Jurkat, Clone E6-1 (cell line): ENCODE results near the gene AFDN.

Experiments
- DNase-seq: peaks from one replicate; pipeline ENCODE4 v3.0.0-alpha.2; 2011; ENCODE audit warnings: low read depth, low spot score
- H3K4me3 ChIP-seq: 2 replicates; pipeline ENCODE4 v1.5.1; 2011; ENCODE audit warnings: mild to moderate bottlenecking, low read length, control low read depth, moderate library complexity

AFDN gene

DNA sequence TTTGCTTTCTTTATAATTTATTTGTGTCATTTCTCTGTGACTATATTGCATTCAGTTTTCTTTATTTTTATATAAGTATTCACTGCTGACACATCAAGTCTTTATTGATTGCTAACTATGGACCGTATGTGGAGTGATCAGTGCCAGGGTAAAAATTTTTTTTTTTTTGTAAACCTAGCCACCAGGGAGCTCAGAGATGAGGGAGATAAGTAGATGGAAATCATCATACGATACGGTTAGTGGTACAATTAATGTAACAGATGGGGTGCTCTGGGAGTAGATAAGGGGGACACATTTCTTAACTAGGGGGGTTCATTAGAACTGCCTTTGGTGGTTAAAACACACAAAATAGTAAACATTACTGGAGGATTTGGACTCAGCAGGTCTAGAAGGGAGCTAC, 68.3 kb downstream of the AFDN start:
- no peak for DNase-seq

DNA sequence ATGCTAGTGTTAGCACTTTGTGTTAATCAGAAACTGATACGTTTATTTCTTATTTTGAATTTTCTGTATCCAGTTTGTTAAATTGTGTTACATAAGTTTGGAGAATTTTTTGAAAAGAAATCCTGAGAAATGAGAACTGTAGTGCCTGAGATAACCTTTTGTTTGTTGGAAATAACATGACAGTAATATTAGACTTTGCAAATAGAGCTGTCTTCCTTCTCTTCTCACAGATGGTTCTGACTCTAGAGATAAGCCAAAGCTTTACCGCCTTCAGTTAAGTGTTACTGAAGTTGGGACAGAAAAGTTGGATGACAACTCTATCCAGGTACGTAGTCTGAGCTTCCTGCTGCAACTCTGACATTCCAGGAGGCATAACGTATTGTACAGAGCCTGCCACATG, 69.9 kb downstream of the AFDN start:
- no peak for DNase-seq
- H3K4me3 ChIP-seq: no peak overlapping the region

More for the DNA sequence above, 68.3 kb downstream of the AFDN start:
- no peak overlapping the region for H3K4me3 ChIP-seq

DNA sequence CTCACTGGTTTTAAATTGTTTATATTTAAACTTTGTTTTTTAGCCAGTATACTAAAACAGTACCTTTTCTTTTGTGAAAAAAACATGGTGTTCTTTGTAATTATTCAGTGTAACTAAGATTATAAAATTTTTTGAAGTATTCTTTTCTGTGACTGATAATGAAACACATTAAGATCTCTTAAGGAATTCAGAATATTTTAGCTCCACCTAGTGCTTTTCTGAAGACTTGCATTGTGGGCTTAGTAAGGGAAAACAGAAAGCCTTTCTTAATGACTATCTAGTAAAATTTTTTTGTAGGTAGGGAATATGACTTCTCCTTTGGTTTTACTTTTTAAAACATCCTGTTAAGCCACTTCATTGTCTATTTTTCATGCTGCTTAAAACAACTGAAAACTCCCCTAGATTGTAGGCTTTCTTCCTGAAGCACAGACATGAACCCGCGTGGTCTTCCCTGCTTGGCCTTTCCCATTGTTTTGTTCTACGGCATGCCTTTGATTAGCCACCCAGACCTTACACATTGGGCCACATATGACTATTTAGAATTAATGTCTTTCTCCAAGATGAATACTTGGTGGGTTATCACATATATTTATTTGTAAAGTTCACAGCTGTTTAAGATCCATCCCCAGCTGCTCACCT, 72.1 kb downstream of the AFDN start:
- H3K4me3 ChIP-seq: no peak overlapping the region
- DNase-seq: peak; percentile 37

DNA sequence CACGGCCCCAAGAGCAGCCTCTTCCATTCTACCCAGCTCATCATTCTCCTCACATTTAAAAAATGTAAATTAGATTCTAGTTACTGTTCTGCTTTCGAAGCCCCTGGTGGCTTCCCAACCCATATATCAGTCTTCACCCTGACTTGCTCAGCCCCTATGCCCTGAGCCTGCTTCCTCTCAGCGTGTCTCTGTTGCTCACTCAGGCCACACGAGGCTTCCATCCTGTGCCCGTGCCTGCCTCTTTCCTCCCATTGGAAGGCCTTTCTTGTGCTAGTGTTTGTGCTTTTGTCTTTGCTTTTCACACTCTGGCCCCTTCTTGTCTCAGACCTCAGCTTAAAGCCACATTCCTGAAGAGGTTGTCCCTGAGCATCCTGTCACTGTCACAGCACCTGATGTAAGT, 78.1 kb downstream of the AFDN start:
- H3K4me3 ChIP-seq: no peak overlapping the region
- DNase-seq: no peak

DNA sequence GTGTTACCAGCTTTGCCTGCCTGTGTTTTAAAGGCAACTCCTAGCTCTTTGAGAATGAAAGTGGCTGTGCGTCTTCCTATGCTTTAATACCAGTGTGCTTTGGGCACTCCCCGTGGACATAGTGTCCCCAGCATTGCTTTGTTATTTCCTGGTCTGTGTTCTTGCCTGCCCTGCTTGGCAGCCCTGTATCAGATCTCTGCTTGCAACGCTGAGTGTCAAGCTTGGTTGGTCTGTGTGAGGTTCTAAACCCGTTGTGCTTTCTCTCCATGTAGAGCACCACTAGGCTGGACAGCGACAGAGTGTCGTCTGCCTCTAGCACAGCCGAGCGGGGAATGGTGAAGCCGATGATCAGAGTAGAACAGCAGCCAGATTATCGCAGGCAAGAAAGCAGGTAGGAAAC, 80.2 kb downstream of the AFDN start:
- DNase-seq: no peak
- no peak overlapping the region for H3K4me3 ChIP-seq

DNA sequence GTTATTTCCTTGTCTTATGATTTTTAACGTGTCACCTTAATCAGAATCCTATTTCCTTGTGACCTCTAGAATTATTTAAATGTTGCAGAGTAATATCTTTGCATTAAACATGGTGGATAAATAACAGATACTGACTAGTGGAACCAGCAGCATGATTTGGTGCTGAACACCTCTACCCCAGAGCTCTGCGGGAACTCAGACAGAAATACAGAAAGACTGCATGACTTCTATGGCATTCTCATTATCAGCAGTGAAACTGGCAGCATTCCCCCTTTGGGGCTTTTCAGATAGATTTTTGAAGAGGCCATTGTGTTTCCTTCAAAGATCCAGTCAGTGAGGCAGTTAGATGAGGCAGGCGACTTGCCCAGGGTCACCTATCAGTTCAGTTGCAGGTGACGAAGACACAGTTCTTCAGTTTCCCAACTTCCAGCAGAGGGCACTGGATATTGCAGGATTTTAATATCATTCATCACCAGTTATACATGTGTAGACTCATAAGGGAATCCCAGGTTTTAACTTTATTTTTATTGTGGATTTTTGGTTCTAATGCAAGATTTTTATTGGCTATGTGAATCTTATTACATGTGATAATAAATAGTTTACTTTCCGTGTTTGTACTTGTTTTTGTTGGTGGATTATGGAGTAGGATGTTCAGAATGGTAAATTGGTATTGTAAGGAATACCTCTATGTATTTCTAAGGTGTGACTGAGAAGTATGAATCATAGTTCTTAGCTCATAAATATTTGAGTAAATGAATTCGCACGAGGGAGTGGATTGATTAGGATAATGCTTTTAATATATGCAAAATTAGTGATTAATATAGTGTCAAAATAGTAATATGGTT, 81.3 kb downstream of the AFDN start:
- H3K4me3 ChIP-seq: no peak overlapping the region
- peak; percentile 12 for DNase-seq

DNA sequence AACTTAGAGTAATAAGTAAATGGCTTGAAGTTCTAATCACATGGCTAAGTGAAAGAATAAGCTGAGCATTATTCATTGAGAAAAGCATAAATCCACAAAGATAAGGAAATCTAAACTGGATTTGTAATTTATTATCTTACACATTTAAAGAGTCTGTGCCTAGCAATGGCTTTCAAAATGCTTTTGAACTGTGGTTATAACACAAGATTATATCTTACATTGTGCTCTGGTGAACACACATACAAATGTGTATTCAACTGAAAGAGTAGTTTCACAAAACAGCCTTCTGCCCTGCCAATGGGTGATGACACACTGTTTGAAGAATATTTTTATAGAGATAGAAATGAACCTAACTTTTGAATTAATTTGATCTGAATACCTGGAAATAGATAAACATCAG, 83.3 kb downstream of the AFDN start:
- DNase-seq: no peak
- H3K4me3 ChIP-seq: no peak overlapping the region

DNA sequence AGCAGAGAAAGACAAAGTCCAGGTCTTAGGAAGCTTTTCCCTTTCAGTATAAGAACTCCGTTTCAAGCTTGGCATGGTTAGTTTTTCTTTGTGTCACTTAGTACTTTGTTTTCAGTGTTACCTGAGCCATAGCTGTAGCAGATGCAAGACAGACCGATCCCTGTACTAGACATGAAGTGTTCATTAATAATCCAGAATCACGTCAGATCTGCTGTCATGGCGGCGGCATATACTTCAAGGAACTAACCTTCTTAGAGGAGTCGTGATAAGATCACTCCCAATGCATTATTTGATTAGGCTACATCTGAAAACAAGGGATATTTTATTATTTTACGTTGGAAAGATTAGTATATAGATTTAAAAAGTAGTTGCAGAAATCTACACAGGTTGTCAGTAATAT, 83.9 kb downstream of the AFDN start:
- no peak overlapping the region for H3K4me3 ChIP-seq
- no peak for DNase-seq

DNA sequence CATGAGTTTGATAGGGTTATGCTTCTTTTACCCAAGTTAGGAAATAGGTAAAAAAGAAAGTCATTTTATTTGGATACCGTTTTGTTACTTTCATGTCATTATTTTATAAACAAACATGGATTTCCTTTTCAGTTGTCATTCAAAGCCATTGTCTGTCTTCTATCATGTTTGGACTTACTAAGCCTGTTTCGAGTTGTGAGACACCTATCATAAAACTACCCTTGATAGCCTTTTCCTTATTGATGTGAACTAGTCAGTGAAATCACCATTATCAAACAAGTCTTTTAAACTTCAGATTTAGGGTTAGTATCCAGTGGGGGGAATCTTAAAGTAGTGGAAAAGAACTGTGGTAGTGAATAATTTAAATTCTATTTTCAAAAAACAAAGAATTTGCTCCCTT, 85.8 kb downstream of the AFDN start:
- no peak for DNase-seq
- no peak overlapping the region for H3K4me3 ChIP-seq

DNA sequence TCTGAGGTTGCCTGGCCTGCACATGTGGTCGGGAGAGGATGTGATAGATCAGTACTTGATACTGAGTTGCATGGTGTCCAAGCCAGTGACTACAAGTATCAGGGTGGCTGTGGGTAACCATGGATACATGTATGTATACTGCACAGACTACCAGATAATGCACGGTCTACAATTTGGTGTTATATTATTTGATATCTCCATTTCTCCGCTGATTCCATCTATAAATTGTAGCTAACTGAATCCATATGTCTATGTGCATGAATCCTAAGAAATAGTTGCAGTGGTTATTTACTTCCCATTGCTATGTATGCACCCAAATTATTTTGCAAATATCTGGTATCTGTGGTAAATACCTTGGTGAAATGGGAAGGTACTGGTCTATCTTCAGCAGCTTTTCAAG, 87.0 kb downstream of the AFDN start:
- DNase-seq: no peak
- H3K4me3 ChIP-seq: no peak overlapping the region

DNA sequence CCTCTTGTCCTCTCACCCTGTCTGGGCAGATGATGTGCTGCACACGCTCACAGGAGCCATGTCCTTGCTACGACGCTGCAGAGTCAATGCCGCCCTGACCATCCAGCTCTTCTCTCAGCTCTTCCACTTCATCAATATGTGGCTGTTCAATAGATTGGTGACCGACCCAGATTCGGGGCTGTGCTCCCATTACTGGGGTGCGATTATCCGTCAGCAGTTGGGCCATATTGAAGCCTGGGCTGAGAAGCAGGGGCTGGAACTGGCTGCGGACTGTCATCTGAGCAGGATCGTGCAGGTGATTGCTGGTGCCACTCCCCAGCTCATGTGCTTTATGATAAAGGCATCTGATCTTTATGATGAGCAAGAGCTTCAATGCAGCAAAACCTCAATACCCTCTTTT, 88.4 kb downstream of the AFDN start:
- no peak for DNase-seq
- no peak overlapping the region for H3K4me3 ChIP-seq

DNA sequence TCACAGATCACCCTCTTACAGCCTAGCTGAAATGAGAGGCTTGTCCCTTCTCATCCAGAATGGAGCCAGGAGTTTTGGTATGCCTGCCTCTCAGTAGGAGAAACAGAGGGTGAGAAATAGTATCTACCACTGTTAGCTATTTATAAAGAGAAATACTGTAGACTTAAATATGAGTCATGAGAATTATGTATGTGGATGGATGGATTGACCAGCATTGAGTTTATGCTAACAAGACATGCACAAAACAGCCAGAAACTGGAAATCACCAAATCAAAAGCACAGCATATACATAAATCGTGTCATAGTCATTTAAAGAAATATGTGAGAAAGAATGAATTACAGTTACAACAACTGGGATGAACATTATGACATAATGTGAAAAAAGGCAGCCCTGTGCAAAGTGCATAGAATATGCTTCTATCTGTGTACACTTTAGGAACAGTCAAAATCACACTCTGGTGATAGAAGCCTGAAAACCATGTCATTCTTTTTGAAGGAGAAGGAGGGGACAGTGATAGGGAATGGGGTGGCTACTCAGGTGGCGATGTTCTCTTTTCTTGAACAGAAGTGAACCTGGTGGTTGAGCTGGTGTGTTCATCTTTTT, 90.9 kb downstream of the AFDN start:
- no peak overlapping the region for H3K4me3 ChIP-seq
- DNase-seq: no peak

DNA sequence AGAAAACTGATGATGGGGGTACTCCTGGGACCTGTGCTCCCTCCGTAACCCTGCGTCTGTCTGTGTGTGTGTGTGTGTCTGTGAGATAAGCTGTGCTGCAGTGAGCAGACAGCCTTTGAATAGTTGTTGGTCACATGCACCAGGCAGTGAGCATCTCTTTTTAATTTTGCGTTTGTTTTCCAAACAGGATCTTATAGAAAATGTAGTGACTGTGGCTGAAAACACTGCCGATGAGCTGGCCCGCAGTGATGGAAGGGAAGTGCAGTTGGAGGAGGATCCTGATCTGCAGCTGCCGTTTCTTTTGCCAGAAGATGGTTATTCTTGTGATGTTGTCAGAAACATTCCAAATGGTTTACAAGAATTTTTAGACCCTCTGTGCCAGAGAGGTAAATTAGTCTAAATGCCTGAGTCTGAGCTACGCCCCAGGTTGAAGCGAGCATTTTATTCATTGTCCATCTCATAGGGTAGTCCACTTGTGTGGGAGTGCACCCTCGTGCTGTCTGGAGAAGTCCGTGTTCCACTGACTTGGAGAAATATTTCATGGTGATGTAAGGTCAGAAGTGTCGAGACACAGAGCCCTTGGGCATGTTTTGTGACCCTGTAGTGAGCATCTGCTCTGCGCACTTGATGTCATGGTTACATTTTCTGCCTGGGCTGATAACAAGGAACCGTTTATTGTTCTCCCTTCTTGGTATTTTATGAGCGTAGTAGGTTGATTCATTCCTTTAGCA, 92.0 kb downstream of the AFDN start:
- DNase-seq: no peak
- no peak overlapping the region for H3K4me3 ChIP-seq

DNA sequence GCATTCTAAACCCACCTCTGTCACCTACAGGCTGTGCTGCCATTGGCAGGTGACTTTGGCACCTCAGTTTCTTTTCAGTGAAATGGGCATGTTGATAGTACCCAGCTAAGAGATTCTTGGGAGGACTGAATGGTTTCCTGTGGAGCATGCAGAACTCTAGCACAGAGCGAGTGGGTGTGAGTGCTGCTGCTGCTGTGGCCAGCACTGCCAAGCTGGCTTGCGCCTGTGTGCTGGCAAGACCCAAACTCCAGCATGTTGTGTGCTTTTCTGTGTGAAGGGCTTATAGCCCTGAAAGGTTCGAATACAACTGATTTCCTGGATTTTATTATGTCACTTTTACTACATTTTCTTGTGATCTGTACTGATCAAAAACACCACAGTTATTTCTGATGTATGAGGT, 92.6 kb downstream of the AFDN start:
- no peak overlapping the region for H3K4me3 ChIP-seq
- no peak for DNase-seq

DNA sequence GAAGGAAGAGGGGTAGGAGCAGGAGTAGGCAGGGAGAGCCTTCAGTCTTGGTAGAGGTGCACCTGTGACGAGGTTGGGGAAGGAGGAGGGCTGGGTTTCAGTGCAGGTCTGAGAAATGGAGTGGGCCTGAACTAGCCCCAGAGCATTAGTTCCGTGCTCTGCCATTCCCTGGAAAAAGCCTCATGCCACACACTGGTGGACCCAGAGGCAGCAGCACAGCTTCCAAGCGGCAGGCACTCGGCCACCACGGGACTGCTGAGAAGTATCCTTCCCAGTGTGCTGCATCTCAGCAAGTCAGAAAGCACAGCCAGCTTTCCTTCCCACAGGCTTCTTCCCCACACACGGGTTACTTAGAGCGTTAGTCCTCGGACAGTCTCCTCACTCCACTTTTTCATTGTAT, 93.5 kb downstream of the AFDN start:
- no peak for DNase-seq
- H3K4me3 ChIP-seq: no peak overlapping the region

DNA sequence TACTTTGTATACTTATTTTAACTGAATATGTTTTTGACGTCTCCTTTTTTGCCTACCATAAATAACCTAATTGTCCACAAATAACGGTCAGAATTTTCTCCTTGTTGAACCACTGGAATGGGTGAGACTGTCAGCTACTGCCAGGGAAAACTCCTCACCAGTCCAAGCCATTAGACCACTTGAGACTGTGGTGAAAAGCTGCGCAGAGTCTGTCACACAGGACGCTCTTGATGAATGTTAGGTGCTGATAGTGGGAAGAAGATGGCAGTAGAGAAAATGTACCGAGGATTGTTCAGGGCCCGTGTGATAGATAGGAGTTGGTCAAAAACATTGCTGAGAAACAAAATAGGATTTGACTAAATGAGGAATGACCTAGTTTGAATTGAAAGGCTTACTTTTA, 95.1 kb downstream of the AFDN start:
- H3K4me3 ChIP-seq: no peak overlapping the region
- DNase-seq: no peak

DNA sequence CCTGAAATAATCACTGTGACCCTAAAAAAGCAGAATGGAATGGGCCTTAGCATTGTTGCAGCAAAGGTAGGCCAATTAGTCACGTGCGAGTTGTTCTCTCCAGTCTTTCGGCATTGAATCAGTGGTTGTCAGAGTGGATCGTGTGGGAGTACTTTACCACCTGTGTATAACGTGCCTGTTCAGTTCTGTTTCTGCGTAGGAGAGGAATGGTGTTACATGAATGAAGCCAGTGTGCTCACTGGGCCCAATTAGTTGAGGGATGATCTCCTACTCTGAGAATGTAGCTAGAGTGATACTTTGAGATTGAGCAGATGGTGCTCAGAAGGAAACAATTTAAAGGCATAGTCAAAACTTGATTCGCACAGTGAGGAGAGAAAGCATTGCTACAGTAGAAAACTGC, 98.3 kb downstream of the AFDN start:
- DNase-seq: no peak

DNA sequence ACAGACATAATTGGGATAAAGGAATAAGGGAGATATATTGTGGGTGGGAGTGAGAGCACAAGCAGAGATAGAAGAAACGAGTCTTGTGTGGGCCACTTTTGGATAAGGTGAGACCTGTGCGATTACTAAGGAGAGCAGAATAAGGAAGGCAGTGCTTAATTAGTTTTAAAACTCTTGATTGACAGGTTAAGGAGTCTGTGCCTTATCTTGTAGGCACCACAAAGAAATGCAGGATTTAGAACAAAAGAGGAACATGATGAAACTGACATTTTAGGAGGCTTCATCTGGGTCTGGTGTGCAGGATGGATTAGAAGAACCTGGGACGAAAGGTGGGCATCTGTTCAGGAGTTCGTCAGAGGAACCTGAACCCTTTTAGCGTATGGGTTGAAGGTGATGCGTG, 100.5 kb downstream of the AFDN start:
- no peak overlapping the region for H3K4me3 ChIP-seq
- DNase-seq: no peak

More for the DNA sequence above, 98.3 kb downstream of the AFDN start:
- H3K4me3 ChIP-seq: no peak overlapping the region

DNA sequence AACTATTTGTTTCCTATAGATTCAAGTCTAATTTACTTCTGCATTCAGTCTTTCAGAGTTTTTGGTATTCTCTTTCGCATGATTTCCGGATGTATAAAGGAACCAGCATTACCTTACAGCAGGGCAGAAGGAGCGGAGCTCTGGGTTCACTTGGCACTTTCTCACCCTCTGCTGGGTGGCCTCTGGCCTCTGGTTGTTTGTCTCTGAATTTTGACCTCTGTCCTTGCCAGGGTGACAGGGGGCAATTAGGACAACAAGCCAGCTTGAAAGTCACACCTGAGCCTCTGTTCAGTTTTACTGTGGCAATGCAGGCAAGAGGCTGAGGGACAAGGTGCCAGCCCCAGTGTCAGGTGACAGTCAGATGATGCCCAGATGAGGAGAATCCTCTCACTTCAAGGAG, 101.4 kb downstream of the AFDN start:
- H3K4me3 ChIP-seq: no peak overlapping the region
- DNase-seq: no peak

DNA sequence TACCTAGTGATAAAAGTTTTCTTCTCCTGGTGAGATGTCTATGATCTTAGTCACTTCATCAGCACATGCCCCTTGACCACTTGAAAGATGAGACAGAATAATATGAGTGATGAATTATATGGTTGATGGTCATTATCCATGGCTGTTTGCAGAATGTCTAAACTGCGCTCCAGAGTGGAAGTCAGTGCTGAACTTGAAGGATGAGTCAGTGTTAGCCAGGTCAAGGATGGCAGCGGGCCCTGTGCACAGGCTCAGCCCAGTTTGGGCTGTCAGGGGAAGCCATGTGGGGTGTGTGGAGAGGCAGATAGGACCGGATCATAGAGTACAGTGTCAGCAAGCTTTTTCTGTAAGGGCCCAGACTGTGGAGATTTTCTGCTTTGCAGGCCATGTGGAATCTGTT, 103.6 kb downstream of the AFDN start:
- DNase-seq: no peak
- H3K4me3 ChIP-seq: no peak overlapping the region
